Hematopoietic multipotent progenitor cell treated with erythropoietin and hydrocortisone succinate and interleukin-3 and kit ligand, for 17 days (in vitro differentiated cells): Measurements from ENCODE around the gene PRKAR1B.
"Not testable (repeated sequence)": the region's sequence is repeated elsewhere in the genome, so short reads cannot be mapped to it uniquely, and the experiment has no call there.

ENCODE experiments used
- DNase-seq: peaks from one replicate; pipeline ENCODE4 v3.0.0-alpha.2; 2015; ENCODE audit warnings: low spot score

The PRKAR1B gene

GRCh38 chr7:644381-645305 is 82.4 kb downstream of the PRKAR1B start:
- no peak for DNase-seq

- DNase-seq: no peak
Measured at GRCh38 chr7:641966-642365, 85.1 kb downstream of the PRKAR1B start.

- DNase-seq: no peak
Measured at GRCh38 chr7:641269-641671, 85.8 kb downstream of the PRKAR1B start.

- no peak for DNase-seq
Measured at GRCh38 chr7:638256-639011, 88.6 kb downstream of the PRKAR1B start.

- no peak for DNase-seq
Measured at GRCh38 chr7:637826-638225, 89.3 kb downstream of the PRKAR1B start.

GRCh38 chr7:636396-636795 is 90.7 kb downstream of the PRKAR1B start:
- DNase-seq: no peak

- not testable (repeated sequence) for DNase-seq
Measured at GRCh38 chr7:635687-636382, 91.2 kb downstream of the PRKAR1B start.

- DNase-seq: no peak
Measured at GRCh38 chr7:635227-635626, 91.9 kb downstream of the PRKAR1B start.

GRCh38 chr7:633381-634018 is 93.6 kb downstream of the PRKAR1B start:
- no peak for DNase-seq

GRCh38 chr7:632831-633210 is 94.3 kb downstream of the PRKAR1B start:
- DNase-seq: no peak

GRCh38 chr7:631964-632830 is 94.9 kb downstream of the PRKAR1B start:
- DNase-seq: no peak

- DNase-seq: no peak
Measured at GRCh38 chr7:631291-631711, 95.8 kb downstream of the PRKAR1B start.

GRCh38 chr7:630539-630938 is 96.5 kb downstream of the PRKAR1B start:
- no peak for DNase-seq

GRCh38 chr7:630111-630511 is 97.0 kb downstream of the PRKAR1B start:
- DNase-seq: no peak

GRCh38 chr7:628826-629225 is 98.3 kb downstream of the PRKAR1B start:
- no peak for DNase-seq

- DNase-seq: no peak
Measured at GRCh38 chr7:628402-628763, 98.7 kb downstream of the PRKAR1B start.

- DNase-seq: no peak
Measured at GRCh38 chr7:627661-628401, 99.2 kb downstream of the PRKAR1B start.

- DNase-seq: no peak
Measured at GRCh38 chr7:625376-625971, 101.6 kb downstream of the PRKAR1B start.

GRCh38 chr7:623464-623863 is 103.6 kb downstream of the PRKAR1B start:
- DNase-seq: no peak
